AG10803 (cell line): ENCODE data around the gene HTT-AS.

Source experiments
- DNase-seq: peaks from one replicate; pipeline ENCODE4 v3.0.0; 2010; ENCODE audit warnings: low read depth
- H3K4me3 ChIP-seq: 2 replicates; pipeline ENCODE4 v1.5.1; 2011; ENCODE audit warnings: mild to moderate bottlenecking, low read length, control low read depth
- TF ChIP-seq, protein P1 (sequence below): conservative IDR thresholded peaks from 2 replicates; pipeline ENCODE4 v1.5.1; 2011; ENCODE audit warnings: mild to moderate bottlenecking, low read length, control low read depth, inconsistent platforms

Gene HTT-AS

DNA sequence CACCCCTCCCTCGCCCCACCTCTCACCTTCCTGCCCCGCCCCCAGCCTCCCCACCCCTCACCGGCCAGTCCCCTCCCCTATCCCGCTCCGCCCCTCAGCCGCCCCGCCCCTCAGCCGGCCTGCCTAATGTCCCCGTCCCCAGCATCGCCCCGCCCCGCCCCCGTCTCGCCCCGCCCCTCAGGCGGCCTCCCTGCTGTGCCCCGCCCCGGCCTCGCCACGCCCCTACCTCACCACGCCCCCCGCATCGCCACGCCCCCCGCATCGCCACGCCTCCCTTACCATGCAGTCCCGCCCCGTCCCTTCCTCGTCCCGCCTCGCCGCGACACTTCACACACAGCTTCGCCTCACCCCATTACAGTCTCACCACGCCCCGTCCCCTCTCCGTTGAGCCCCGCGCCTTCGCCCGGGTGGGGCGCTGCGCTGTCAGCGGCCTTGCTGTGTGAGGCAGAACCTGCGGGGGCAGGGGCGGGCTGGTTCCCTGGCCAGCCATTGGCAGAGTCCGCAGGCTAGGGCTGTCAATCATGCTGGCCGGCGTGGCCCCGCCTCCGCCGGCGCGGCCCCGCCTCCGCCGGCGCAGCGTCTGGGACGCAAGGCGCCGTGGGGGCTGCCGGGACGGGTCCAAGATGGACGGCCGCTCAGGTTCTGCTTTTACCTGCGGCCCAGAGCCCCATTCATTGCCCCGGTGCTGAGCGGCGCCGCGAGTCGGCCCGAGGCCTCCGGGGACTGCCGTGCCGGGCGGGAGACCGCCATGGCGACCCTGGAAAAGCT is at the start of gene HTT-AS, which contains the start of gene HTT:
Gene HTT-AS (minus strand): TSS at position 461 of the 768 bp plus-strand sequence.
Gene HTT (plus strand): TSS at position 604 of the 768 bp plus-strand sequence. CDS start 145 bp downstream, at position 749.
- TF ChIP-seq, protein P1, sequence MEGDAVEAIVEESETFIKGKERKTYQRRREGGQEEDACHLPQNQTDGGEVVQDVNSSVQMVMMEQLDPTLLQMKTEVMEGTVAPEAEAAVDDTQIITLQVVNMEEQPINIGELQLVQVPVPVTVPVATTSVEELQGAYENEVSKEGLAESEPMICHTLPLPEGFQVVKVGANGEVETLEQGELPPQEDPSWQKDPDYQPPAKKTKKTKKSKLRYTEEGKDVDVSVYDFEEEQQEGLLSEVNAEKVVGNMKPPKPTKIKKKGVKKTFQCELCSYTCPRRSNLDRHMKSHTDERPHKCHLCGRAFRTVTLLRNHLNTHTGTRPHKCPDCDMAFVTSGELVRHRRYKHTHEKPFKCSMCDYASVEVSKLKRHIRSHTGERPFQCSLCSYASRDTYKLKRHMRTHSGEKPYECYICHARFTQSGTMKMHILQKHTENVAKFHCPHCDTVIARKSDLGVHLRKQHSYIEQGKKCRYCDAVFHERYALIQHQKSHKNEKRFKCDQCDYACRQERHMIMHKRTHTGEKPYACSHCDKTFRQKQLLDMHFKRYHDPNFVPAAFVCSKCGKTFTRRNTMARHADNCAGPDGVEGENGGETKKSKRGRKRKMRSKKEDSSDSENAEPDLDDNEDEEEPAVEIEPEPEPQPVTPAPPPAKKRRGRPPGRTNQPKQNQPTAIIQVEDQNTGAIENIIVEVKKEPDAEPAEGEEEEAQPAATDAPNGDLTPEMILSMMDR: no peak; the same call in 1 of the 2 replicates
- peak; percentile 93 for DNase-seq
- H3K4me3 ChIP-seq: peak within 1 kb of the TSS; percentile 94

- no peak overlapping the region for H3K4me3 ChIP-seq
- peak; percentile 58 for DNase-seq
- TF ChIP-seq, protein P1: no peak
Measured at GRCh38 chr4:3123181-3123671, 48.9 kb upstream of the HTT-AS start.

- no peak overlapping the region for H3K4me3 ChIP-seq
- TF ChIP-seq, protein P1: no peak
- DNase-seq: peak; percentile 70
Measured at GRCh38 chr4:3122081-3122563, 47.8 kb upstream of the HTT-AS start.

DNA sequence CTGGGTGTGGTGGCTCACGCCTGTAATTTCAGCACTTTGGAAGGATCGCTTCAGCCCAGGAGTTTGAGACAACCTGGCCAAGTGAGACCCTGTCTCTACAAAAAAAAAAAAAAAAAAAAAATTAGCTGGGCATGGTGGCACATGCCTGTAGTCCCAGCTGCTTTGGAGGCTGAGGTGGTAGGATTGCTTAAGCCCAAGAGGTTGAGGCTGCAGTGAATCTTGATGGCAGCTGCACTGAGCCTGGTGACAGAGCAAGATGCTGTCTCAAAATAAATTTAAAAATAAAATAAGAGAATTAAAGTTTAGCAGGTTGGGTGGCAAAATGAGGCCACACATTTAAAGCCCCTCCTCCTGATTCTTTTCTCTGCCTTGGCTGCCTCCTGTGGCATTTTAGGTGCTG is 47.3 kb upstream of the HTT-AS start:
- H3K4me3 ChIP-seq: no peak overlapping the region
- TF ChIP-seq, protein P1: no peak
- DNase-seq: no peak

DNA sequence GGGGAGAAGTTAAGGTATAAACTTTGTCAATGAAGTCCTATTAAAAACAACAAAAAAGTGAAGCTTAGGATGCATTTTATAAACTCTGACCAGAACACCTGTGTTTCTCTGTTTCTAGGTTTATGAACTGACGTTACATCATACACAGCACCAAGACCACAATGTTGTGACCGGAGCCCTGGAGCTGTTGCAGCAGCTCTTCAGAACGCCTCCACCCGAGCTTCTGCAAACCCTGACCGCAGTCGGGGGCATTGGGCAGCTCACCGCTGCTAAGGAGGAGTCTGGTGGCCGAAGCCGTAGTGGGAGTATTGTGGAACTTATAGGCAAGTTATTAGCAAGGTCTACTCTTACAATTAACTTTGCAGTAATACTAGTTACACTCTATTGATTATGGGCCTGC is 46.8 kb upstream of the HTT-AS start:
- no peak overlapping the region for H3K4me3 ChIP-seq
- no peak for DNase-seq
- TF ChIP-seq, protein P1: no peak

- TF ChIP-seq, protein P1: no peak
- H3K4me3 ChIP-seq: no peak overlapping the region
- DNase-seq: no peak
Measured at GRCh38 chr4:3119464-3119863, 45.1 kb upstream of the HTT-AS start.

- no peak for DNase-seq
- TF ChIP-seq, protein P1: no peak
- H3K4me3 ChIP-seq: no peak overlapping the region
Measured at GRCh38 chr4:3118312-3118711, 44.0 kb upstream of the HTT-AS start.
